Activated CD4-positive, alpha-beta T cell treated with anti-CD3 and anti-CD28 coated beads for 48 hours (primary cell): ENCODE measurements around the gene ACTBL2.
"Not testable (repeated sequence)": the region's sequence is repeated elsewhere in the genome, so short reads cannot be mapped to it uniquely, and the experiment has no call there.

Source experiments
- DNase-seq: peaks from one replicate; pipeline ENCODE4 v3.0.0-alpha.2; 2020

The ACTBL2 gene

DNA sequence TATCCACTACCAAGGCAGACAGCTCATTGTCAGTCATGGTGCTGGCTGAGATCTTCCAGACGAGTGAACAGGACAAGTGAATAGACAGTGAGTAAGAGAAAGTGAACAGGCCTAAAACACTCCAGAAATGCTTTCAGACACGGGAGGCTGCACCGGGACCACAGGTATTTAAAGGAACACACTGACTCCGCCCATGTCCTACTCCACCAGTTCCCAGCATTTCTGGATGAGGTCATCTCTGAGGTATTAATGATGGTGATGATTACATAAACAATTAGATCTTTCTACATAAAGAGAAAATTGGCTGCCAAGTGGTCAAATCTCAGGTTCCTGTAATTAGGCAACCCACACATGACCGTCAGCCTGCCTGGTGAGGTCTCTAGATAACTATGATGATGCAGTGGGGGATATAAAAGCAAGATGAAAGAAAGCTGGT, at the start of gene ACTBL2:
Gene ACTBL2, minus strand, starts transcription at position 141 of the 436 bp plus-strand sequence. Its CDS starts 104 bp downstream, at position 37.
- DNase-seq = no peak

DNA sequence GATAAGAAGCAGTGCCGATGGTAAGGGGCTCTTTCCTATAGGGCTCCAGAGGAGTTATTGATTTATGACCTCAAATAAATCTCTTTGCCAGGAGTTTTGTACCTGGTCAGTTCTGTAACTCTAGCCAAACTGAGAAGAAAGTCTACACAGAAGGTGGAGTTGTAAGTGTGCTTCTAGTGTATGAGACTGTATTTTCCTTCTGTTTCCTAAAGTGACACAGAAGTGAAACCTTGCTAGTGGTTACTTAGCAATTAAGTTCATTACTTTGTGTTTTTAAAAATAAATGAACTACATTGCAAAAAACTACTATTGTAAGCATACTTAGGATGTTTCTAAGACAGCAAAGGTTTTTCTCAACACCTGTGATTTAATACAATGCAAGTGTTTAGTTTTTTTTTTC, 48.7 kb upstream of the ACTBL2 start:
- DNase-seq = no peak

DNA sequence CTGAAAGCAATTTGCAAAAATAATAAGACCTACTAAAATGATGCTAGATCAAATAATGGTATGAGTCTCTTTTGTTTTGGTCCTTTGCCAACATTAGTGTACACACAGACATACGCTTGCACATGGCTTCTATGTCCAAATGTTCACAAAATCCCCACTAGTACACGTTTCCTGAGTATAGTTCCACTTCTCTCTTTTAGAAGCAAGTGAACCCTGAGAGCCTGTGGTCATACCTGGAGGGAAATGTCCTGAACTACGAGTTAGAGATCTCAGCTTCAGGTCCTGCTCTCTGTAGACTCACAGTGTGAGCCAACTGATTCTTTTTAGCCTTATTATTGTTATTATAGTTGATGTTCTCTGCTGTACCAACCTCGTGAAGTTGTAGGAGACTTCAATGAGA, 47.3 kb upstream of the ACTBL2 start:
- no peak for DNase-seq

DNA sequence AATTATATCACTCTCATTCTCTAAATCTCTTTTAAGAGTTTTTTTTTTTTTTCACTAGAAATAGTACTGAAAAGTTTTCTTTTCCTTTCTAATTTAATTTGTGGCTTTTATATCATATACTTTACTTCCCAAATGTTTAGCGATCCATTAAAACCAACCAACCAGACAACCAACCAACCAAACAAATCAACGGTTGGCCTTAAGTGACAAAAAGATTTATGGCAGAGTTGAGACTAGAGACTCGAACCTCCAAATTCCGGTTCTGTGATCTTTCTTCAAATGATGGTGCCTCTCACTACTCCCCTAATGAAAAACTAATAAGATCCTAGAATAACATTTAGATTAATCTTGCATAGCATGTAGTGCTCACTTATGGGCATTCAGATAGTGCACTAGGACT, 45.3 kb upstream of the ACTBL2 start:
- DNase-seq = no peak

DNA sequence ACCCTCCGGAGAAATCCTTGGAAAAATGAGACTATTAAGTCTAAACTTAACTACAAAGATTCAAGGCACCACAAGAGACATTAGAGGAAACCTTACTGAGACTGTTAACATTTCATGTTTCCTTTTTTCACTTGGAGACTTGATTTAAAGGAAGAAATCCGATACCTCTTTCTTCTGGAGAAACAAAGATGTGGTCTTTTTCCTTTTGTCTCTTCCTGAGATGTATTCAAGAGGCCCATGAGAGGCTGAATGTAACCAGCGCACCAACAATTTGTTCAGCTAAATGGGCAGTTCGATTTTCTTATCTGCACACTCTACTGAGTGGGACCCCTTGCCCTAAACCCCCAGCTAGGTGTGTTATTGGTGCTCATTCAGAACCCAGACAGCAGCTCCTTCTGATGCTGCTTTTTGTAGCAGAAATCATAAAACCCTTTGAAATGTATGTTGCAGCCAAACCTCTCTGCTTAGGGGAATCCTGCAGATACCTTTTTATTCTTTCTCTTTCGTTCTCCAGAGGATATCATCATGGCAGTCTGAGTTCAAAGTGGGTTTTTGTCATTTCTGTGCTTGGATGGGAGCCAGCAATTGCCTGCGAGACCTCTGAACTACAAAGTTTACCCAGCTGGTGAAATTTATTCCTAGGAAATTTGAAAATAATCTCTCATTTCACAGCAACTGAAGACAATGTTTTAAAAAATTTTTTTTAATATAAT, 41.9 kb upstream of the ACTBL2 start:
- DNase-seq = no peak

DNA sequence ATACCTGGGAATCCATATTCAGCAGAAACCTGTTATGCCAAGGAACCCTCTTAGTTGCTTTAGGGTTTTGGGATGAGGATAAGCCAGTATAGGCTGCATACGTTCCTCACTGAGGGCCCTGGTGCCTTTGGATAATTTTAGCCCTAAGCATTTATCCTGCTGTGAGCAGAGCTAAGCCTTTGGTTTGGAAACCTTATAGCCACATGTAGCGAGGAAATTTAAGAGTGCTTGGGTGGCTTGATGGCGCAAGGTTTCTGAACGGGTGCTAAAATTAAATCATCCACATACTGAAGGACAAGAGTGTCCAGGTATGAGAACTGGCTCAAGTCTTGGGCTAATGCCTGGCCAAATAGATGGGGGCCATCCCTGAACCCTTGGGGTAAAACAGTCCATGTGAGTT, 39.9 kb upstream of the ACTBL2 start:
- not testable (repeated sequence) for DNase-seq

DNA sequence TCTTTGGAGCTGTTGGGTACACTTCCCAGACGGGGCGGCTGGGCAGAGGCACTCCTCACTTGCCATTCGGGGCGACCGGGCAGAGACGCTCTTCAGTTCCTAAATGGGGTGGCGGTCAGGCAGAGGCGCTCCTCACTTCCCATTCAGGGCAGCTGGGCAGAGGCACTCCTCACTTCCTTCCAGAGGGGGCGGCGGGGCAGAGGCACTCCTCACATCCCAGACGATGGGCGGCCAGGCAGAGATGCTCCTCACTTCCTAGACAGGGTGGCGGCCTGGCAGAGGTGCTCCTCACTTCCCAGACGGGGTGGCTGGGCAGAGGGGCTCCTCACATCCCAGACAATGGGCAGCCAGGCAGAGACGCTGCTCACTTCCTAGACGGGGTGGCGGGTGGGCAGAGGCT, 35.8 kb upstream of the ACTBL2 start:
- DNase-seq = not testable (repeated sequence)

DNA sequence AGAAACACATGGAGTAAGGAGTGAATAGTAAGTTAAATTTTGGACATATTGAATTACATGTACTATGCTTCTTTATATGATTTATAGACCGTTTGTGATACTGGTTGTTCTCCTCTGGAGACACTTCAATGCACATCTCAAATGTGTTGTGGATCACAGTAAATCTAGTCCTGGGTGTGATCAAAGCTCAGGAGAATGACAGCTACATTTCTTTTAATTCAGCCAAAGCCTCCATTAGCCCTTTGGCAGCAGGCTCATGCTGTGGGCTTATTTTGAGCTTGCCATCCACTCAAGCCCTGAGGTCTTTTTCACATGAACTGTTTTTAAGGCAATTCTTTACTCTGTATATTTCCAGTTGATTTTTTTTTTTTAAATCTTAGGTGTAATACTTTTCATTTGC, 34.6 kb upstream of the ACTBL2 start:
- DNase-seq = no peak

DNA sequence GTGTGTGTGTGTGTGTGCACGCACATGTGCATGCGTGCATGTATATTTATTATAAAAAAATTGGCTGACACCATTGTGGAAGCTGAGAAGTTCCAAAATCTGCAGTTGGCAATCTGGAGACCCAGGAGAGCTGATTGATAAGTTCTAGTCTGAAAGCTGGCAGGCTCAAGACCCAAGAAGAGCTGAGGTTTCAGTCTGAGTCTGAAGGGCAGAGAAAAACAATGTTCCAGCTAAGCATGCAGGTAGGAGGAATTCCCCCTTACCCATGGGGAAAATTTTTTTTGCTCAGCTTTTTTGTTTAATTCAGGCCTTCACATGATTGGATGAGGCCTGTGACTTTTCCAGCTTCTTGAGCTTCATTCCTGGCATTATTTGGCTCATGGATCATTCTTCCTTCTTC, 31.2 kb upstream of the ACTBL2 start:
- no peak for DNase-seq

DNA sequence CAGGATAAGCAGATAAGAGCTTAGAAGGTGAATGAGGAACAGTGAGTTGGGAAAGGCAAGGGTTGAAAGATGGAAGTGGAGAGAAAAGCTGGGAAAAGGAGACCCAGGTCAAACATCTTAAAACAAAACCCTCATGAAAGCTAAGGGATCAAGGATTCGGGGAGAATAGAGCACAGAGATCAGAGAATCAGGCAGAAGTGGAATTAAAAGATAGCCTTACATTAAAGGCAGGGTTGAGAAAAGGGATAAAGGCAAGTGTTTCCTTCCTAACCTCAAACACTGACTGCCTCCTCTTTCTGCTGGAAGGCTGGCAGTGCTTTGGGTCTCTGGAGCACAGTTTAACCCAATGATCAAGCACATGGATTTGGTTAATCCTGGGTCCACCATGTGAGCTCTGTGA, 28.7 kb upstream of the ACTBL2 start:
- no peak for DNase-seq

DNA sequence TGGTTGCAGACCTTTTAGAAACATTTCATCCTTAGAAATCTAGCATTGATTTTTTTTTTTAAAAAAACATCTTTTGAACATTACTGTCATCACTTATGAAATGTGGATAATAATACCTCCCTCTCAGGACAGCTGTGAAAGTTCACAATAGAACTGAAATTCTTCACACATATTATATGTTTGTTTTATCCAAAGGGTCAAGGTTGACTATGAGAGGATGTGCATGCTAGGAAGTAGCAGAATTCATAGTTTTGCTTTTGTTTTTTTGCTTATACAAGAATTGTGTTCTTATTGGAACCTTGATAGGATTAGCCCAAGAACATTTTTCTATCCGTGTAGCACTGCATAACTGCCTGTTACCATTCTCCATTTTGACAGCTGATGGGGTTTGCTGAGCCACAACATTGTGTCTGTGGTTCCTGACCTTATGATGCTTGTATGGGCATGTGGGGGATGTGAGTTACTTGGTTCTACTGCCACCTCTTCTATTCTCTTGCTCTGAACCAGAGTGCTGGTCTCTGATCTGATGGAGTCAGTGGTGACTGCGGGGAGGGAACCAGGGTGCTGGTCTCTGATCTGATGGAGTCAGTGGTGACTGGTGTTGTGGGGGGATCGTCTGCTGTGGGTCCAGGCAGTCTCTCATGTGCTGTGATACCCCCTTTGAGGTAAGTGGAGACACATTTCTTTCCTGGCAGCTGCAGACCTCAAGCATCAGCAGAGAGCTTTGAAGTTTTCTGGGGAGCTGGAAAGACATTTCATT, 27.1 kb upstream of the ACTBL2 start:
- no peak for DNase-seq

DNA sequence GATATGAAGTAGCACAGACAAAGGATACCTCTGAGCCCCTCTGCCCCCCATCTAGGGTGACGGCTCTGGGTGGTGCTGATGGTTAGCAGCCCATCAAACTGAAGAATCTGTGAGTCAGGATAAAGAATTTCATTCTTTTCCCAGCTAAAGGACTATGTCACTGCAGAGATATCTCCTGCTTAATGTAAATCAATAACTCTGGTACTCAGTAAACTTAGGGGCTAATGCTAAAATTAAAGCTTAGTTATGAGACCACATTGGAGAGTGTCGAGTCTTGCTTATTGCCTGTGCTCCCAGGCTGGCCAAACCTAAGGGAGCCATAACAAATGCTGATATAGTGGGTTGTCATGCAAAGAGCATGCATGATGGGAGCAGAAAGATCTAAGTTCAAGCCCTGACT, 25.6 kb upstream of the ACTBL2 start:
- DNase-seq = no peak

DNA sequence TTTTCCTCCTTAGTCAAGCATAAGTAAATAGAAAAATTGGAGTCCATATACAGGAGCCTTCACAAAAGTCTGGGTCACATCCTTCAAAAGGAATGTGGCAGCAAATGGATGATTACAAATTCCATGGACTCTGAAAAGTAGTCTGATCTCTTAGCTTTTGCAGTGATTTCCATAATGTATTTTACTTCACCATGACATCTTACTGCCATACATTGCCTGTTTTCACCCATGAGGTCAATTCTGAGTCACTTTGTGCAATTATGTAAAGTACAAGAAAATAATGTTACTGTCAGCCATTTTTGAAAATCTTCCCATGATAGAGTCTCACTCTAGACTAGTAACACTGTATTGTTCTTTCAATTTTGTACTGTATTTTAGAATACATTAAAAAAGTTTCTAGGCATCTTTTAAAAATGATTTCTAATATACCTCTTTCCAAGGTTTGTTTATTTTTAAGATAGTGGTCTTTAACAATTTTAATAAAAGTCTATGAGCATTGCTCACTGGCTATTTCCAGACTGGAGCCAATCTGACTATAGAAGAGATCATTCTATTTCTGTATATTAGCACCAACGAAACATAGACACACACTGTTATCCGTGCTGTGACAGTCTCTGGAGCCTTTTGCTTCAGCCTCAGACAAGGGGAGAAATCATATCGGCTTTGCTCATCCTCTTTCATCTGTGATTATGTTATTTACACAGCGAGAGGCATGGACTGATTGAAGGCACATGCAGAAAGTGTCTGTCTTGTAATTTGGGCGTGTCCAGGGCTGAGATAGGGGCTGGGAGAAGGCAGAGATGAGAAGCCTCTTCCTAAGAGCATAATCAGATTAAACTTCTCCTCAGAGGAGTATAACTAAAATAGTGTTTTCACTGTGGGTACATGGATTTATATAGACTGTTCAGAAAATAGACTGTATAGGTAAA, 22.9 kb upstream of the ACTBL2 start:
- no peak for DNase-seq

DNA sequence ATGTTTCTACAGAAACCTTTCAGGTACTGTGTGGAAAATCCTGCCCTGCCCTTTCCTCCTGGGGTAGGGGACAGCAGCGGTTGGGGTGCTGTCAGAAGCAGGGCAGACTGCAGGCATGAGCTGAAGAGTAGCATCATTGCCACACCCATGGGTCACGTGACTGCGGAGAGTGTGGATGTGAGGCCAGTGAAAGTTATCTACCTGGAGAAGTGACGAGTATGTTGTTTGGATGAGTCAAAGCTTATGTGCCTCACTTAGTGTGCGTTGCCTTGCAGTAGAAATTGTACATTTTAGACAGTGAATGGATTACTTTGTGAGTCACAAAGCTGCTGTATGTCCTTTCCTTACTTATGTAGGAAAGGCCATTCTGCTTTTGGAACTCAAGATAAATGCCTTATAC, 21.7 kb upstream of the ACTBL2 start:
- DNase-seq = no peak

DNA sequence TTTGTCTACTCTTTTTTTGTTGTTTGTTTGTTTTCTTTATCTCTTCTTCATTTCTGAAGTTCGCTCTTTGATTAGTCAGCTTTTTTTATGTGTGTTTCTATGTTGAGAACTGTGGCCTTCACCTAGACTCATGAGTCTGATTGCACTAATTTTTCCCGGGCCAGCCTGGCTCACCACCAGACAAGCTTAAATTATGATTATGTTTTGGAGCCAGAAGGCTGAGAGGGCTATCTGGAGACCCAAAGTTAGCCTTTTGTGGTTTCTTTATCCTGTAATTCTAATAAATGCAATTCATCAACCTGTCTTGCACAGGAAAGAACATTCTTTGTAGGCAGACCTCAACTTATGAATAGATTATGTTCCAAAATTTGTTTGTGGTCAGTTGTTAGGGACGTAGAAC, 20.8 kb upstream of the ACTBL2 start:
- DNase-seq = no peak

DNA sequence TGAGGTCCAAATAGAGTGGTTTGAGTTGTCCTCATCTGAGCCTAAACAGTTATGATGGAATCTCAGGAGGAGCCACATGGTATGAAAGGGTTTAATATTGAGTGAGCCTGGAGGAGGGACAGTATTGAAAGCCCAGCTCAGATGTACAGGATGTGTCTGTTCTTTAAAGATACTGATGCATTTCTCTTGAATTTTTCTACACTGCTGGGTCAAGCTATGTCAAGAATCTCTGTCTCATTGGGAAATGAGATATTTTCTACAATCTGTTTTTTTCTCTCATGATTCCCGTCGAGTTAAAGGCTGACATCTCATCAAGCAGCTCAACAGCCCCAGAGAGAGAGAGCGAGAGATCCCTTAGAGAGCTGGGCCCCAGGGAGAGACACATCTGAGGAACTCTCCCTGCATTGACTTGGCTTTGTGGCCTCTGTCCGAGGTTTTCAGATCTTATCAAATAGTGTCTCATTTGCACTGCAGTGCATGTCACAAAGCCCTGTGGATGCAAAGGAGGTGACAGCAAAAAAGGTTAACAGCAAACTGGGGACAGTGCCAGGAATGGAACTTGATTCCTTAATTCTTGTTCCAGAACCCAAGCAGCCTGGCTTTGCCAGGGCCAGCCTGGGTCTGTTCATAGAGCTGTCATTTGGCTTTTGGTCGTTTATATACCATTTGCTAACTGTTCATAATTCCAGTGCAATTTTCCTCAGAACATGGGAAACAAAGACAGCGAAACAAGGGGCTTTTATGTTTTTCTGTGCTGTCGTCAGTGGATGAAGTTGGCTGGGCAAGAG, 19.0 kb upstream of the ACTBL2 start:
- DNase-seq = no peak

DNA sequence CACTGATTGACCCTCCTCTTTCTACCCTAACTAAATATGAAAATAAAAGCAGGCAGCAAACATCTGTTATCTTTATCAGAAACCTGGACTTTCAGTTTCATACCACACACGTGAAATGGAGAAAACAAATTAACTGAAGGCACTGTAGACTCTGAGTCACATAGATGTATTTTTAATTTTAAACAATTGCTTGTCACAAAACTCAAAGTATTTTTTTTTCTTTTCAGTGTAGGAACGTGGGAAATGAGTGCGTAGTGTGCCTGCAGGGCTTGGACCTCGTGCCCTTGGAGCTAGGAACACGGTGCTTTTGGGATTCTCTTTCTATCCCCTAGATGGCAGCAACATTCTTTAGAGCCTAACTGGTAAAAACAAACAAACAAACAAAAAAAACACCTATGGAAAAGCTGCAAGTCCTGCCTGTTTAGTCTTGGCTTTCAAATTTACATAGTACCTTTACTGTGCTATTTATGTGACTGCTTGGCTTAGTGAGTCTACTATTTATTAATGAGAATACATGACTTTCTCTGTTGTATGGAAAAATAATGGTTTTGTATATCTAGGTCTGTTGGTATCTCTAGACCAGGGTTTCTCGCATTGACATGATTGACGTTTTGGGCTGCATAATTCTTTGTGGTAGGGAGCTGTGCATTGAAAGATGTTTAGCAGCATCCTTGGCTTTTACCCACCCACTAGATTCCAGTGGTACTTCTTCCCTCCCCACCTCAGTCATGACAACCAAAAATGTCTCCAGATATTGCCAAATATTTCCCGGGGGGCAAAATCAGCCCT, 16.8 kb upstream of the ACTBL2 start:
- peak; percentile 8 for DNase-seq

DNA sequence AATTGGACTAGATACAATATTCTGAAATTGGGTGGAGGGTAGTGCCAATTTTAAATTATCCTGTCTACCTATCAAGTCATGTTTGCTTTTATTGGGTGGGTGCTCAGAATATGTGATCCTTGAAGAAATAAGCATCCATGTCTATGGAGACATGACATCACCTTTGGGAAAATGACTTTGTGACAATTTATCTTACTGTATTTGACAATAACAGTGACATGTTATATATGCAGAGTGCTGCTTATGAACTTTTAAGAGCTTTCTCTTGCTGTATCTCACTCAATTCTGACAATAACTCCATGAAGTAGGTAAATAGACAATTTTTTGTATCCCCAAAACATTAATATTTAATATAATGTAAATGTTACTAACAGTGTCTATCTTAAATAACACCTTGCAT, 15.1 kb upstream of the ACTBL2 start:
- DNase-seq = no peak

DNA sequence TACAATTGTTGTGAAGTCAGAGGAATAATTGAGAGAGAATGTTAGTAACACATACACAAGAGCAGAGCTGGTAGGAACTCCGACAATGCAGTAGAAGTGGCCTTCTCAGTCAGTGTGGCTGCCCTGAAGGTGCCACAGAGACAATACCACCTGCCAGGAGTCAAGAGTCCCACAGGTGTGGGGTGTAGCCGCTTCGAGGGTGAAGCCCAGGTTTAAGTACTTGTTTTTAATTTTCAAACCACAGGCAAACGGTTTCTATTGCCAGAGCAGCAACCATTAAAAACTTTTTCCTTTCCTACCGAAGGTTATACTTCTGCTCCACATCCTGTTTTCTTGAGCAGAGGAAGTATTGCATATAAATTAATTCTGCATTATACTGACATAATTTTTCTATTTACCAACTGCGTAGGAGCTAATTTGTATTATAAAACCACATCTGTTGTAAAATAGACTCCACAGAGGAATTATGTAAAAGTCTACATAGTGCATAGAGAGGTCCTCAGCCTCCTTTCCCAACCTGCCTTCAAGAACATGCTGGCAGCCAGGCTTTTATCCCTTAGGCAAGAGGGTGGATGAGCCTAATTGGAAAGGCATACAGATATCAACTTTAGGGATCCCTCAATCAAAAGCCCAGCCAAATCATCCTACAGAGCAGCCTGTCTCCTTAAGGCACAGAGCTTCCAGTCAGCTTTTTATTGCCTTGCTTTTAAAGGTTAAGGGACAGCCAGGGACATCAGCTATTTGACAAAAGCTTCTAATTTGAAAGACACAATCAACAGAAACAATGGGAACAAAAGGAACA, 12.9 kb upstream of the ACTBL2 start:
- DNase-seq = no peak
